Endothelial cell of umbilical vein (primary cell): ENCODE data around the gene GAB2. TPM values are rescaled to one million over a fixed set of nuclear protein-coding genes. Genes with fewer than 3 reads are reported as not detected.

Experiments used
- BruUV-seq: library from RNA; stranded (reverse); fragments of 400-500 nt; replicated peaks from 2 replicates; lab custom pipeline; 2021; lab: Mats Ljungman, UMichigan
- CTCF ChIA-PET: fragments of 300-600, 350-600 bp; sonication (Branson Sonifier 250); formaldehyde crosslinking; loops from one replicate; lab custom pipeline; 2021; ENCODE audit warnings: antibody characterized with exemption, inconsistent platforms; lab: Charles Lee
- POLR2A ChIA-PET: fragments of 300-600, 350-600 bp; sonication (Branson Sonifier 250); formaldehyde crosslinking; loops from one replicate; lab custom pipeline; 2021; ENCODE audit warnings: antibody characterized with exemption, inconsistent platforms; lab: Charles Lee
- DNase-seq: peaks from one replicate; pipeline ENCODE4 v3.0.0-alpha.2; 2011; ENCODE audit warnings: low read depth, low spot score
- FAIRE-seq: peaks from 2 replicates; lab custom pipeline; 2011; peaks lifted over from hg19 to GRCh38; lab: Jason Lieb, UNC
- H2AFZ ChIP-seq: 2 replicates; pipeline ENCODE4 v1.6.0; 2012; ENCODE audit warnings: low read depth, low read length, control low read depth, inconsistent platforms
- H3K27ac ChIP-seq: 2 replicates; pipeline ENCODE4 v1.5.1; 2011; ENCODE audit warnings: low read depth, mild to moderate bottlenecking, control low read depth, low read length, moderate library complexity; ENCODE audit not compliant: insufficient read depth
- H3K27me3 ChIP-seq, 2 experiments: 2 replicates each; pipeline versions ENCODE4 v1.6.0 to v1.6.1; 2011; ENCODE audit warnings: low read length in 2 of 2, mixed read lengths in 1 of 2; ENCODE audit not compliant: control insufficient read depth in 2 of 2, insufficient read depth in 2 of 2
- H3K36me3 ChIP-seq, 2 experiments: 2 replicates in 1 of 2; 3 replicates in 1 of 2; pipeline ENCODE4 v1.5.1; 2011; ENCODE audit warnings: low read length in 2 of 2, mild to moderate bottlenecking in 1 of 2, moderate library complexity in 1 of 2; ENCODE audit not compliant: control insufficient read depth in 2 of 2, insufficient read depth in 2 of 2; ENCODE audit errors: extremely low read depth in 1 of 2
- H3K4me1 ChIP-seq: 3 replicates; pipeline ENCODE4 v1.5.1; 2011; ENCODE audit warnings: mild to moderate bottlenecking, low read length; ENCODE audit not compliant: control insufficient read depth, insufficient read depth; ENCODE audit errors: extremely low read depth
- H3K4me2 ChIP-seq: 2 replicates; pipeline ENCODE4 v1.6.1; 2011; ENCODE audit warnings: low read length, control low read depth, mixed read lengths; ENCODE audit not compliant: insufficient read depth
- H3K4me3 ChIP-seq, 3 experiments: fragments of 200-600 bp in 1 of 3; sonication (generic), shearing (Covaris generic) in 1 of 3; replicated peaks in 1 of 3; 2 replicates each; pipeline ENCODE4 v1.5.1; 2011 to 2016; ENCODE audit warnings: control low read depth in 3 of 3, low read length in 3 of 3, mild to moderate bottlenecking in 2 of 3, inconsistent platforms in 1 of 3, low read depth in 1 of 3, moderate library complexity in 1 of 3; ENCODE audit not compliant: insufficient read depth in 1 of 3
- H3K79me2 ChIP-seq: 2 replicates; pipeline ENCODE4 v1.6.0; 2012; ENCODE audit warnings: low read length, inconsistent platforms; ENCODE audit not compliant: control insufficient read depth, insufficient read depth
- H3K9ac ChIP-seq: replicated peaks from 2 replicates; pipeline ENCODE3; 2011; ENCODE audit warnings: low read length, control low read depth; ENCODE audit not compliant: insufficient read depth; ENCODE audit errors: extremely low read depth
- H3K9me1 ChIP-seq: replicated peaks from 3 replicates; pipeline ENCODE4 v1.6.0; 2011; ENCODE audit warnings: mild to moderate bottlenecking, low read length; ENCODE audit not compliant: control insufficient read depth, insufficient read depth; ENCODE audit errors: extremely low read depth
- H3K9me3 ChIP-seq: replicated peaks from 2 replicates; pipeline ENCODE4 v1.5.1; 2012; ENCODE audit warnings: low read length, inconsistent platforms; ENCODE audit not compliant: control insufficient read depth, insufficient read depth
- H4K20me1 ChIP-seq: replicated peaks from 2 replicates; pipeline ENCODE3; 2011; ENCODE audit warnings: mild to moderate bottlenecking, low read length; ENCODE audit not compliant: control insufficient read depth, insufficient read depth; ENCODE audit errors: extremely low read depth
- CTCF ChIP-seq, 2 donors: IDR thresholded peaks; 1 replicate in 1 of 2; 2 replicates in 1 of 2; pipeline ENCODE4 v1.5.1; 2011; ENCODE audit warnings: low read length in 2 of 2, mild to moderate bottlenecking in 2 of 2, moderate library complexity in 2 of 2, control low read depth in 1 of 2, inconsistent platforms in 1 of 2, low read depth in 1 of 2; ENCODE audit not compliant: insufficient read depth in 1 of 2; ENCODE audit errors: extremely low read depth in 1 of 2
- EZH2 ChIP-seq: IDR thresholded peaks from 2 replicates; pipeline ENCODE4 v1.6.1; 2012; ENCODE audit warnings: borderline replicate concordance, low read depth, mild to moderate bottlenecking, moderate library complexity, low read length, inconsistent platforms; ENCODE audit not compliant: severe bottlenecking
- FOS ChIP-seq: IDR thresholded peaks from 2 replicates; pipeline ENCODE4 v1.6.1; 2011; ENCODE audit warnings: mild to moderate bottlenecking, low read length, moderate library complexity, borderline replicate concordance; ENCODE audit not compliant: insufficient read depth
- MYC ChIP-seq: IDR thresholded peaks from one replicate; pipeline ENCODE4 v1.6.1; 2011; ENCODE audit warnings: mild to moderate bottlenecking, low read depth, low read length
- POLR2A ChIP-seq: IDR thresholded peaks from 2 replicates; pipeline ENCODE4 v1.6.1; 2012; ENCODE audit warnings: low read depth, mild to moderate bottlenecking, control low read depth, low read length
- POLR2AphosphoS5 ChIP-seq: IDR thresholded peaks from 2 replicates; pipeline ENCODE4 v1.6.1; 2012; ENCODE audit warnings: low read depth, mild to moderate bottlenecking, control low read depth, low read length, moderate library complexity; ENCODE audit not compliant: insufficient read depth
- dilution Hi-C: fragments of 300-500 bp; cut with MboI; formaldehyde crosslinking; loops from one replicate; pipeline ENCODE4 v1.15.0; 2019; ENCODE audit warnings: low sequenced_read_pairs; ENCODE audit not compliant: extremely low pct_ligation_motif_present
- intact Hi-C: fragments of 100-400 bp; cut with micrococcal nuclease; formaldehyde crosslinking; loops from one replicate; pipeline ENCODE4 v1.10.0; 2022
- polyA plus RNA-seq, 4 experiments: library from polyadenylated mRNA; depleted of rRNA in 3 of 4; stranded (reverse) in 3 of 4; unstranded in 1 of 4; fragments of >200 nt; gene quantifications; 2 replicates each; pipeline versions ENCODE4 v1.2.1 to v1.2.3, GENCODE V29; 2011 to 2012; ENCODE audit warnings: missing spikeins in 1 of 4
- total RNA-seq: library from RNA; stranded (reverse); gene quantifications from 2 replicates; pipeline ENCODE4 v1.2.3, GENCODE V29; 2021
- TF ChIP-seq, protein P1 (sequence below): IDR thresholded peaks from 2 replicates; pipeline ENCODE4 v1.6.1; 2011; ENCODE audit not compliant: insufficient read depth, insufficient read length

Gene GAB2
- total and polyA plus RNA-seq, 2 donors (not counting 3 experiments of a cell fraction or from before 2014, with no cell fraction given) = 19.6 to 39.6 TPM

DNA sequence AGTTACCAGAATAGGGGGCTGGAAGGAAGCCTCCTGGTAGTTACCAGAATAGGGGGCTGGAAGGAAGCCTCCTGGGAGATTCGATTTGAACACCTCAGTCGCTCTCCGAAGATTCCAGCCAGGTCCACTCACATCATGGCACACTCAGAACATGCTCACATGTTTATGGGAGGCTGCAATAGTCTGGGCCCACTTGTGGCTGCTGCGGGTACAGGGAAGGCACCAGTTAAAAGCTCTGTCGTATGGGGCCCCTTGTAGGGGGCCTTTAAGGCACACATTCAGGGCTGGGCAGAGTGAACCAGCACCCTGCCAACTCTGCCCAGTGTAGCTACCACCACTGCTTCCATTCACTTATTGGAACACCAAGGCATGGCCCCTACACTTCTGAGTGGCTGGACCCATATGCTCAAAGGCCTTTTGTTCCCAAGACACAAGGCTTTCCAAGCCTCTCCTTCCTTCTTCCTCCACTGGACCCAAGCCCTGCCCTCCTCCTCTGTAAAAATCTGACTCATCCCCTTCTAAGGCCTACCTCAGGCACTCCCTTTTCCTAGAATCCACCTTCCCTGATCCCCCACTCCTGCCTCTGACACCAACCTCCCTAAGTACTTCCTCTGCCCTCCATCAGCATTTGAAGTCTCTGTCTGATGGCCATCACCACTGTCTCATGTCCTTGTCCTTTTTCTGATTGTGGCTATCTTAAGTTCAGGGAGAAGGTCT lies 200.9 kb downstream of the GAB2 start:
- Histone ChIP-seq H3K4me2 (no peak overlapping the region), H3K27ac (no peak overlapping the region), H3K9me1 (no peaks in the 10 kb centered on the region), H4K20me1 (no peaks in the 10 kb centered on the region), H3K36me3 (peaks cover 17 to 63% of the 10 kb centered on the region in 2 experiments), H3K9me3 (no peaks in the 10 kb centered on the region), H3K79me2 (no peaks in the 10 kb centered on the region), H3K4me3 (no peak overlapping the region), H2AFZ (no peak overlapping the region), H3K9ac (no peak overlapping the region), H3K27me3 (no peaks in the 10 kb centered on the region), H3K4me1 (no peaks in the 10 kb centered on the region)
- ChIA-PET CTCF (interaction anchor here (1.0 to 1.2 kb wide), 2 partner anchors 11 to 67 kb away, joined by 3 to 5 read pairs; no protein-coding TSS in a partner anchor), POLR2A (no interaction called here)
- dilution Hi-C loops (no loop called here), intact Hi-C loops (no loop called here)
- no peak for TF ChIP-seq POLR2AphosphoS5
- no peak for TF ChIP-seq EZH2
- TF ChIP-seq MYC = no peak
- TF ChIP-seq POLR2A = no peak
- no peak for TF ChIP-seq CTCF (IDR thresholded peaks at IDR 0.05; ENCODE audit: extremely low read depth in 1 of 2, insufficient read depth in 1 of 2, low read depth in 1 of 2, low read length in 2 of 2)
- TF ChIP-seq, protein P1, sequence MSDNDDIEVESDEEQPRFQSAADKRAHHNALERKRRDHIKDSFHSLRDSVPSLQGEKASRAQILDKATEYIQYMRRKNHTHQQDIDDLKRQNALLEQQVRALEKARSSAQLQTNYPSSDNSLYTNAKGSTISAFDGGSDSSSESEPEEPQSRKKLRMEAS = no peak
- no peak for TF ChIP-seq FOS
- FAIRE-seq (no peak), DNase-seq (no peak)
- BruUV-seq = no TSS peak
